Neuronal stem cell (in vitro differentiated cells): ENCODE data around the gene CCDC184.
A peak's percentile ranks its signal among the peaks of the same experiment; 100 is the strongest.

Experiments
- DNase-seq: peaks from one replicate; pipeline ENCODE4 v3.0.0-alpha.2; 2013; ENCODE audit warnings: low spot score
- H2AFZ ChIP-seq: one replicate; pipeline ENCODE4 v1.6.1; 2013; ENCODE audit warnings: mild to moderate bottlenecking, low read length, inconsistent platforms
- H2AK5ac ChIP-seq: 2 replicates; pipeline ENCODE4 v1.6.1; 2013; ENCODE audit warnings: low read depth, mild to moderate bottlenecking, inconsistent platforms, low read length, moderate library complexity, mixed read lengths
- H2BK120ac ChIP-seq: 2 replicates; pipeline ENCODE4 v1.6.1; 2013; ENCODE audit warnings: low read depth, mild to moderate bottlenecking, inconsistent platforms, low read length, moderate library complexity, mixed read lengths
- H2BK12ac ChIP-seq: one replicate; pipeline ENCODE4 v1.6.1; 2013; ENCODE audit warnings: low read length, inconsistent platforms
- H2BK15ac ChIP-seq: 2 replicates; pipeline ENCODE4 v1.6.1; 2013; ENCODE audit warnings: mild to moderate bottlenecking, low read length, inconsistent platforms, mixed read lengths
- H2BK5ac ChIP-seq: one replicate; pipeline ENCODE4 v1.6.1; 2013; ENCODE audit warnings: inconsistent platforms, mild to moderate bottlenecking, low read length, moderate library complexity
- H3K14ac ChIP-seq: one replicate; pipeline ENCODE4 v1.6.1; 2013; ENCODE audit warnings: low read length, inconsistent platforms
- H3K18ac ChIP-seq: 2 replicates; pipeline ENCODE4 v1.6.1; 2013; ENCODE audit warnings: low read length, inconsistent platforms
- H3K23ac ChIP-seq: 2 replicates; pipeline ENCODE4 v1.6.1; 2013; ENCODE audit warnings: low read depth, mild to moderate bottlenecking, mixed read lengths, low read length, inconsistent platforms; ENCODE audit not compliant: poor library complexity
- H3K27ac ChIP-seq: replicated peaks from 3 replicates; pipeline ENCODE4 v1.5.1; 2013; ENCODE audit warnings: low read length, inconsistent platforms
- H3K27me3 ChIP-seq, 3 experiments: 2 replicates each; pipeline ENCODE4 v1.6.1; 2013; ENCODE audit warnings: low read length in 3 of 3, mild to moderate bottlenecking in 2 of 3, inconsistent platforms in 1 of 3, low read depth in 1 of 3, mixed read lengths in 1 of 3, moderate library complexity in 1 of 3; ENCODE audit not compliant: control insufficient read depth in 3 of 3, insufficient read depth in 3 of 3
- H3K36me3 ChIP-seq, 2 donors: replicated peaks in 1 of 2; 2 replicates each; pipeline ENCODE4 v1.6.1; 2013; ENCODE audit warnings: low read length in 2 of 2; ENCODE audit not compliant: control insufficient read depth in 2 of 2, insufficient read depth in 2 of 2
- H3K4ac ChIP-seq: 2 replicates; pipeline ENCODE4 v1.6.1; 2013; ENCODE audit warnings: inconsistent platforms, mild to moderate bottlenecking, low read length, moderate library complexity
- H3K4me1 ChIP-seq, 2 donors: 1 replicate in 1 of 2; 2 replicates in 1 of 2; pipeline ENCODE4 v1.6.1; 2013; ENCODE audit warnings: low read length in 2 of 2, low read depth in 1 of 2; ENCODE audit not compliant: control insufficient read depth in 2 of 2, insufficient read depth in 1 of 2
- H3K4me2 ChIP-seq: one replicate; pipeline ENCODE4 v1.6.1; 2013; ENCODE audit warnings: mild to moderate bottlenecking, low read length, inconsistent platforms; ENCODE audit not compliant: insufficient read depth, poor library complexity, severe bottlenecking
- H3K4me3 ChIP-seq, 2 donors: 2 replicates each; pipeline ENCODE4 v1.5.1; 2013; ENCODE audit warnings: low read length in 2 of 2, mild to moderate bottlenecking in 2 of 2, inconsistent platforms in 1 of 2, moderate library complexity in 1 of 2
- H3K79me1 ChIP-seq: one replicate; pipeline ENCODE4 v1.6.1; 2013; ENCODE audit warnings: low read depth, mild to moderate bottlenecking, inconsistent platforms, low read length, moderate library complexity
- H3K9ac ChIP-seq: one replicate; pipeline ENCODE4 v1.6.1; 2013; ENCODE audit warnings: mild to moderate bottlenecking, low read depth, low read length, inconsistent platforms; ENCODE audit not compliant: poor library complexity
- H3K9me3 ChIP-seq, 2 donors: replicated peaks in 1 of 2; 2 replicates each; pipeline versions ENCODE3 to v1.6.1; 2013; ENCODE audit warnings: low read length in 2 of 2, mild to moderate bottlenecking in 2 of 2, inconsistent platforms in 1 of 2, low read depth in 1 of 2, mixed read lengths in 1 of 2, moderate library complexity in 1 of 2; ENCODE audit not compliant: control insufficient read depth in 2 of 2, insufficient read depth in 1 of 2
- H4K8ac ChIP-seq: one replicate; pipeline ENCODE4 v1.6.1; 2013; ENCODE audit warnings: low read depth, mild to moderate bottlenecking, inconsistent platforms, low read length, moderate library complexity
- H4K91ac ChIP-seq: one replicate; pipeline ENCODE4 v1.6.1; 2013; ENCODE audit warnings: low read length, low read depth, mild to moderate bottlenecking, inconsistent platforms; ENCODE audit not compliant: poor library complexity
- WGBS, 2 donors: extraction: QIAGEN DNeasy Blood & Tissue Kit; methylation state at CpG; one replicate each; pipeline ENCODE4 v1.1.7; 2013; ENCODE audit warnings: missing lambda C conversion rate in 2 of 2, mixed read lengths in 1 of 2; ENCODE audit not compliant: insufficient read length in 2 of 2, insufficient replicate concordance in 1 of 2; ENCODE audit errors: extremely low coverage in 2 of 2; 5-methylcytosine and 5-hydroxymethylcytosine counted together

The CCDC184 gene

DNA sequence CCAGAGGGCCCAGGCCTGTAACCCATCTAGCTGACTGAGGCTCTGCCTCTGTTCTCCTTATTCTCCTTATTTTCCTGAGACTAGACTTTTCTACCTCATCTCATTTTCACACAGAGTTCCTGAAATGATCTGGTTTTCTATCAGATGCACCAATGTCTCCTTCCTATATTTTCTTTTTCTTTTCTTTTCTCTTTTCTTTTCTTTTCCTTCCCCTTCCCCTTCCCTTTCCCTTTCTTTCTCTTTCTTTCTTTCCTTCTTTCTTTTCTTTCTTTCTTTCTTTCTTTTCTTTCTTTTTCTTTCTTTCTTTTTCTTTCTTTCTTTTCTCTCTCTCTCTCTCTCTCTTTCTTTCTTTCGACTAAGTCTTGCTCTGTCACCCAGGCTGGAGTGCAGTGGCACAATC, 3.0 kb upstream of the CCDC184 start:
- Histone ChIP-seq H3K23ac (no peak overlapping the region), H3K9ac (no peak overlapping the region), H3K9me3 (no peaks in the 10 kb centered on the region), H3K4ac (no peak overlapping the region), H2BK120ac (no peak overlapping the region), H4K91ac (no peak overlapping the region), H3K4me2 (no peak overlapping the region), H3K27me3 (peaks cover 0 to 16% (median 8%) of the 10 kb centered on the region in 3 experiments), H3K27ac (no peak overlapping the region), H2BK12ac (no peak overlapping the region), H3K79me1 (no peaks in the 10 kb centered on the region), H3K4me1 (peaks cover 13 to 22% of the 10 kb centered on the region in 2 donors), H3K14ac (no peak overlapping the region), H2BK15ac (no peak overlapping the region), H2AK5ac (no peak overlapping the region), H3K36me3 (no peaks in the 10 kb centered on the region), H3K4me3 (no peak overlapping the region), H2BK5ac (no peak overlapping the region), H3K18ac (no peak overlapping the region), H2AFZ (no peak overlapping the region), H4K8ac (no peak overlapping the region)
- no CpG with 5 or more reads among the region's 1 CpG for WGBS, 2 donors
- DNase-seq, result no peak

- no peak overlapping the region for H2AK5ac ChIP-seq
- no peak overlapping the region for H4K8ac ChIP-seq
- H2AFZ ChIP-seq, result no peak overlapping the region
- no peak overlapping the region for H3K4me3 ChIP-seq
- no peaks in the 10 kb centered on the region for H3K79me1 ChIP-seq
- no peak overlapping the region for H2BK120ac ChIP-seq
- peaks cover 14 to 26% of the 10 kb centered on the region in 2 donors for H3K4me1 ChIP-seq
- no peak overlapping the region for H3K27ac ChIP-seq
- no peak overlapping the region for H3K9ac ChIP-seq
- no peak overlapping the region for H4K91ac ChIP-seq
- H2BK12ac ChIP-seq, result no peak overlapping the region
- no peaks in the 10 kb centered on the region for H3K9me3 ChIP-seq
- no peak for DNase-seq
- H3K23ac ChIP-seq, result no peak overlapping the region
- H3K36me3 ChIP-seq, result no peaks in the 10 kb centered on the region
- no peak overlapping the region for H2BK5ac ChIP-seq
- WGBS, 2 donors, result no CpG with 5 or more reads among the region's 2 CpGs
- no peak overlapping the region for H3K14ac ChIP-seq
- H3K4ac ChIP-seq, result no peak overlapping the region
- peaks cover 0 to 21% (median 8%) of the 10 kb centered on the region in 3 experiments for H3K27me3 ChIP-seq
- no peak overlapping the region for H3K4me2 ChIP-seq
- H3K18ac ChIP-seq, result no peak overlapping the region
- no peak overlapping the region for H2BK15ac ChIP-seq
Observed at GRCh38 chr12:48180857-48181495, 2.5 kb upstream of the CCDC184 start.

GRCh38 chr12:48182631-48183030, 813 bp upstream of the CCDC184 start:
- Histone ChIP-seq H3K4me3 (peak overlapping the region; percentile 65 to 95), H4K8ac (no peak overlapping the region), H4K91ac (no peak overlapping the region), H2BK120ac (no peak overlapping the region), H3K79me1 (no peaks in the 10 kb centered on the region), H2BK15ac (no peak overlapping the region), H2AFZ (peak overlapping the region; percentile 93), H3K27me3 (peaks cover 0 to 21% (median 8%) of the 10 kb centered on the region in 3 experiments), H3K14ac (no peak overlapping the region), H3K23ac (no peak overlapping the region), H3K27ac (peak overlapping the region; percentile 84), H3K36me3 (no peaks in the 10 kb centered on the region), H3K9ac (no peak overlapping the region), H3K18ac (peak overlapping the region; percentile 11), H3K4me2 (peak overlapping the region; percentile 85), H2BK5ac (no peak overlapping the region), H3K4me1 (peaks cover 15 to 23% of the 10 kb centered on the region in 2 donors), H2AK5ac (no peak overlapping the region), H2BK12ac (no peak overlapping the region), H3K9me3 (no peaks in the 10 kb centered on the region), H3K4ac (no peak overlapping the region)
- DNase-seq, result no peak
- no CpG with 5 or more reads among the region's 7 CpGs for WGBS, 2 donors

DNA sequence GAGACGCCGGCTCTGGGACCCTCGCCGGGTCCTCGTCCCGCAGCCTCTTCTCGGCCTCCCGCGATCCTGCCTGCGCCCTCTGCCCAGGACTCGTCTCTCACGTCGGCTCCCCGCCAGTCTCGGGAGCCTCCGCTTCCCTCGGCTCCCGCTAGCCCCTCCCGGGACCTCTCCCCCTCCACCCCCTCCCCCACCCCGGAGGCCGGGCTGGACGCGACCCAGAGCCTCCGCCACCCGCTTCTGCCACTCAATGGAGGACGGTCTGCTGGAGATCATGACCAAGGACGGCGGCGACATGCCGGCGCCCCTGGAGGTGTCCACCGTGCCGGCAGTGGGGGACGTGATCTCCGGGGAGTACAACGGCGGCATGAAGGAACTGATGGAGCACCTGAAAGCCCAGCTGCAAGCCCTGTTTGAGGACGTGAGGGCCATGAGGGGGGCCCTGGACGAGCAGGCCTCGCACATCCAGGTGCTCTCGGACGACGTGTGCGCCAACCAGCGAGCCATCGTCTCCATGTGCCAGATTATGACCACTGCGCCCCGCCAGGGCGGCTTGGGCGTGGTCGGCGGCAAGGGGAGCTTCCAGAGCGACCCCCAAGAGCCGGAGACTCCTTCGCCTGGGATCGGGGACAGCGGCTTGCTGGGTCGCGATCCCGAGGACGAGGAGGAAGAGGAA, 568 bp downstream of the CCDC184 start:
- no peak for DNase-seq
- Histone ChIP-seq H3K18ac (peak overlapping the region; percentile 83), H2AFZ (peak overlapping the region; percentile 93), H2AK5ac (no peak overlapping the region), H3K4ac (no peak overlapping the region), H3K4me2 (peak overlapping the region; percentile 85), H2BK12ac (no peak overlapping the region), H4K91ac (no peak overlapping the region), H3K27me3 (peaks cover 0 to 21% (median 8%) of the 10 kb centered on the region in 3 experiments), H2BK120ac (peak overlapping the region; percentile 53), H3K9me3 (no peaks in the 10 kb centered on the region), H3K9ac (peak overlapping the region; percentile 5), H3K23ac (no peak overlapping the region), H3K14ac (no peak overlapping the region), H3K27ac (no peak overlapping the region), H3K36me3 (no peaks in the 10 kb centered on the region), H4K8ac (no peak overlapping the region), H3K79me1 (no peaks in the 10 kb centered on the region), H2BK5ac (peak overlapping the region; percentile 32), H3K4me3 (peak overlapping the region; percentile 65 to 95), H2BK15ac (no peak overlapping the region), H3K4me1 (peaks cover 15 to 23% of the 10 kb centered on the region in 2 donors)
- no CpG with 5 or more reads among the region's 61 CpGs for WGBS, 2 donors
